ENCODE results near the gene AGER.

DNA sequence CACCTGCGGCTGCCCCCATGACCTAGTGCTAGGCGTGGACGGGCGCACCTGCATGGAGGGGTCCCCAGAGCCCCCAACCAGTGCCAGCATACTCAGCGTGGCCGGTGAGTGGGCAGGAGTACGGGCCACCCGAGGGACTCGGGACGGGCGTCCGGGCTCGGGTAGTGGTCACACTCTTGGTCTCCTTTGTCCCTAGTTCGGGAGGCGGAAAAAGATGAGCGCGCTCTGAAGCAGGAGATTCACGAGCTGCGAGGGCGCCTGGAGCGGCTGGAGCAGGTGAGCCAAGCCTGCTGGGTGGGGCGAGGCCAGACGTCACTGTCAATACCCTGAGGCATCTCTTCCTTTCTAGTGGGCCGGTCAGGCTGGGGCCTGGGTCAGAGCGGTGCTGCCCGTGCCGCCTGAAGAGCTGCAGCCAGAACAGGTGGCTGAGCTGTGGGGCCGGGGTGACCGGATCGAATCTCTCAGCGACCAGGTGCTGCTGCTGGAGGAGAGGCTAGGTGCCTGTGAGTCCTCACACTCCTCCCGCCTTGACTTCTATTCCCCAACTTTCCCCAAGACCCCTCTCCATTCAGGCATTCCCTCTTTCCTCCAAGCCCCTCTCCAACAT, 16.8 kb downstream of the AGER start:
- TF ChIP-seq, protein P1, sequence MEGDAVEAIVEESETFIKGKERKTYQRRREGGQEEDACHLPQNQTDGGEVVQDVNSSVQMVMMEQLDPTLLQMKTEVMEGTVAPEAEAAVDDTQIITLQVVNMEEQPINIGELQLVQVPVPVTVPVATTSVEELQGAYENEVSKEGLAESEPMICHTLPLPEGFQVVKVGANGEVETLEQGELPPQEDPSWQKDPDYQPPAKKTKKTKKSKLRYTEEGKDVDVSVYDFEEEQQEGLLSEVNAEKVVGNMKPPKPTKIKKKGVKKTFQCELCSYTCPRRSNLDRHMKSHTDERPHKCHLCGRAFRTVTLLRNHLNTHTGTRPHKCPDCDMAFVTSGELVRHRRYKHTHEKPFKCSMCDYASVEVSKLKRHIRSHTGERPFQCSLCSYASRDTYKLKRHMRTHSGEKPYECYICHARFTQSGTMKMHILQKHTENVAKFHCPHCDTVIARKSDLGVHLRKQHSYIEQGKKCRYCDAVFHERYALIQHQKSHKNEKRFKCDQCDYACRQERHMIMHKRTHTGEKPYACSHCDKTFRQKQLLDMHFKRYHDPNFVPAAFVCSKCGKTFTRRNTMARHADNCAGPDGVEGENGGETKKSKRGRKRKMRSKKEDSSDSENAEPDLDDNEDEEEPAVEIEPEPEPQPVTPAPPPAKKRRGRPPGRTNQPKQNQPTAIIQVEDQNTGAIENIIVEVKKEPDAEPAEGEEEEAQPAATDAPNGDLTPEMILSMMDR (IDR thresholded peaks at IDR 0.05; ENCODE audit: insufficient read depth, low read depth, low read length): no peak
- TF ChIP-seq EZH2 (IDR thresholded peaks at IDR 0.05; ENCODE audit: insufficient read depth, low read length): no peak

Measured in astrocyte (in vitro differentiated cells and primary cell).